CD4-positive, alpha-beta T cell (primary cell): ENCODE data around the gene THEMIS. TPM values are rescaled to one million over a fixed set of nuclear protein-coding genes. Genes with fewer than 3 reads are reported as not detected.

ENCODE experiments used
- ATAC-seq: fragments of 200-7000 bp; cut with Tn5 transposase; one replicate; pipeline ENCODE4 v1.10.0; 2022; ENCODE audit warnings: mild to moderate bottlenecking; ENCODE audit not compliant: poor library complexity
- CTCF ChIA-PET: fragments of 350-600 bp; sonication (Branson Sonifier 250); formaldehyde crosslinking; loops from one replicate; lab custom pipeline; 2021; ENCODE audit warnings: antibody characterized with exemption, inconsistent platforms; lab: Charles Lee
- POLR2A ChIA-PET: fragments of 350-600 bp; sonication (Branson Sonifier 250); formaldehyde crosslinking; loops from one replicate; lab custom pipeline; 2021; ENCODE audit warnings: antibody characterized with exemption, inconsistent platforms; lab: Charles Lee
- DNase-seq, 14 experiments: peaks; one replicate each; pipeline ENCODE4 v3.0.0-alpha.2; 2013 to 2020; ENCODE audit warnings: mixed read lengths in 2 of 14
- H3K27ac ChIP-seq, 2 donors: one replicate each; pipeline versions ENCODE4 v1.5.1 to v1.7.0; 2013; ENCODE audit warnings: low read length in 2 of 2, low read depth in 1 of 2, mild to moderate bottlenecking in 1 of 2
- H3K27me3 ChIP-seq, 2 experiments: 1 replicate in 1 of 2; 2 replicates in 1 of 2; pipeline versions ENCODE4 v1.6.1 to v1.7.0; 2013; ENCODE audit warnings: low read length in 2 of 2, control low read depth in 1 of 2, mild to moderate bottlenecking in 1 of 2, moderate library complexity in 1 of 2; ENCODE audit not compliant: insufficient read depth in 2 of 2, control insufficient read depth in 1 of 2
- H3K36me3 ChIP-seq: one replicate; pipeline ENCODE4 v1.6.1; 2013; ENCODE audit warnings: low read length, control low read depth; ENCODE audit not compliant: insufficient read depth
- H3K4me1 ChIP-seq: one replicate; pipeline ENCODE4 v1.6.1; 2013; ENCODE audit warnings: low read length, control low read depth; ENCODE audit not compliant: insufficient read depth
- H3K4me3 ChIP-seq: one replicate; pipeline ENCODE4 v1.5.1; 2013; ENCODE audit warnings: mild to moderate bottlenecking, low read length, moderate library complexity
- H3K9me3 ChIP-seq, 2 experiments: 1 replicate in 1 of 2; 2 replicates in 1 of 2; pipeline versions ENCODE4 v1.6.1 to v1.7.0; 2013; ENCODE audit warnings: low read length in 2 of 2, mild to moderate bottlenecking in 2 of 2, control low read depth in 1 of 2, moderate library complexity in 1 of 2; ENCODE audit not compliant: control insufficient read depth in 1 of 2, insufficient read depth in 1 of 2
- H3K27ac Mint-ChIP-seq: one replicate; pipeline ENCODE4 v1.8.0; 2020; ENCODE audit warnings: mixed read lengths
- H3K27me3 Mint-ChIP-seq: one replicate; pipeline ENCODE4 v1.8.0; 2021; ENCODE audit warnings: mixed read lengths
- H3K36me3 Mint-ChIP-seq: one replicate; pipeline ENCODE4 v1.8.0; 2021; ENCODE audit warnings: low read depth, mixed read lengths
- H3K4me1 Mint-ChIP-seq: one replicate; pipeline ENCODE4 v1.8.0; 2021; ENCODE audit warnings: low read depth, mixed read lengths
- H3K4me3 Mint-ChIP-seq: one replicate; pipeline ENCODE4 v1.8.0; 2020; ENCODE audit warnings: mild to moderate bottlenecking, mixed read lengths
- H3K9me3 Mint-ChIP-seq: one replicate; pipeline ENCODE4 v1.8.0; 2020; ENCODE audit warnings: mixed read lengths
- intact Hi-C, 2 experiments: fragments of 100-400 bp; cut with DNase I in 1 of 2; cut with micrococcal nuclease in 1 of 2; formaldehyde crosslinking; loops; one replicate each; pipeline versions ENCODE4 v1.15.1 to v1.9.0; 2023 to 2025; cut with DNase I, micrococcal nuclease
- polyA plus RNA-seq, 2 donors: library from polyadenylated mRNA; unstranded; fragments of 120-200 nt; gene quantifications; one replicate each; pipeline ENCODE4 v1.2.1, GENCODE V29; 2013
- total RNA-seq, 174 experiments: library from RNA in 2 of 174; stranded (reverse) in 2 of 174; gene quantifications; one replicate each; pipeline ENCODE4 v1.2.3 and lab custom pipeline; 2021 to 2026
- TF ChIP-seq, protein P1 (sequence below): fragments of 200-600 bp; IDR thresholded peaks from one replicate; pipeline ENCODE4 v1.8.0; 2022; ENCODE audit warnings: antibody characterized with exemption, mild to moderate bottlenecking

The THEMIS gene, protein sequence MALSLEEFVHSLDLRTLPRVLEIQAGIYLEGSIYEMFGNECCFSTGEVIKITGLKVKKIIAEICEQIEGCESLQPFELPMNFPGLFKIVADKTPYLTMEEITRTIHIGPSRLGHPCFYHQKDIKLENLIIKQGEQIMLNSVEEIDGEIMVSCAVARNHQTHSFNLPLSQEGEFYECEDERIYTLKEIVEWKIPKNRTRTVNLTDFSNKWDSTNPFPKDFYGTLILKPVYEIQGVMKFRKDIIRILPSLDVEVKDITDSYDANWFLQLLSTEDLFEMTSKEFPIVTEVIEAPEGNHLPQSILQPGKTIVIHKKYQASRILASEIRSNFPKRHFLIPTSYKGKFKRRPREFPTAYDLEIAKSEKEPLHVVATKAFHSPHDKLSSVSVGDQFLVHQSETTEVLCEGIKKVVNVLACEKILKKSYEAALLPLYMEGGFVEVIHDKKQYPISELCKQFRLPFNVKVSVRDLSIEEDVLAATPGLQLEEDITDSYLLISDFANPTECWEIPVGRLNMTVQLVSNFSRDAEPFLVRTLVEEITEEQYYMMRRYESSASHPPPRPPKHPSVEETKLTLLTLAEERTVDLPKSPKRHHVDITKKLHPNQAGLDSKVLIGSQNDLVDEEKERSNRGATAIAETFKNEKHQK
- 10 to 100 TPM; 25.0 to 25.3 TPM for total RNA-seq
- 56.5 TPM for polyA plus RNA-seq (2013, experiment 1 of 2)
- polyA plus RNA-seq (2013, experiment 2 of 2): 69.0 TPM
- 7.2 to 190 (median 85.9) reads per million in 172 experiments for total RNA-seq (lab: John Stamatoyannopoulos, UW)

DNA sequence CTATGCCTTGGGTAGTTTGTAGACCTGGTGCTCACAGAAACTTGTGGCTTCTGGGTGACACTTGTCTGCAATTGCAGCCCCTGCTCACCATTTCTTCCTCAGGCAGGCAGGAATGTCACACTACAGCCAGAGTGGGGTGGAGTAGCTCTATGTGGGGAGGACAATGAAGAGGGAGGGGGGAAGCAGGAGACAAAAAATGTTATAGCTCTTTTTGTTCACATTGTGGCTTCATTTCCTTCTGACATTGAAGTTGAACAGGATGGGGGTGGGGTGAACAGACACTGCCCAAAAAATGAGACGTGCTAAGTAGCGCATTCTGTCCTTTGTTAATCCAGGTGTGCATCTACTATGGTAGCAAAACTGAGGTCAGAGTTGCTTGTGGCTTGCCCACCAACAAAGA lies at the start of gene THEMIS:
Gene THEMIS, minus strand, starts transcription at position 124 of the 400 bp plus-strand sequence. CDS start 126 bp downstream, outside the sequence.
- Mint-ChIP-seq H3K4me3 (peak within 1 kb of the TSS; percentile 98), H3K36me3 (peaks cover 51% of the 10 kb centered on the region), H3K9me3 (no peaks in the 10 kb centered on the region), H3K27me3 (no peaks in the 10 kb centered on the region), H3K27ac (peak within 1 kb of the TSS; percentile 91), H3K4me1 (peaks cover 72% of the 10 kb centered on the region)
- Histone ChIP-seq H3K9me3 (no peaks in the 10 kb centered on the region), H3K27me3 (no peaks in the 10 kb centered on the region), H3K36me3 (no peaks in the 10 kb centered on the region), H3K4me1 (peaks cover 13% of the 10 kb centered on the region), H3K27ac (peak within 1 kb of the TSS; percentile 48 to 61), H3K4me3 (peak within 1 kb of the TSS; percentile 71)
- intact Hi-C loops: loop anchor here in 1 of 2 experiments (1.0 to 5.0 kb wide), 5 partner anchors 18 to 71 kb away; no protein-coding TSS in a partner anchor
- POLR2A ChIA-PET: interaction anchor here (0.6 to 7.0 kb wide), 19 partner anchors 9 to 557 kb away, joined by 3 to 81 read pairs (median 7); partner anchors contain the start of gene ECHDC1
- DNase-seq: peak in 13 of 14 experiments; percentile 22 to 89 (median 44)
- TF ChIP-seq, protein P1, sequence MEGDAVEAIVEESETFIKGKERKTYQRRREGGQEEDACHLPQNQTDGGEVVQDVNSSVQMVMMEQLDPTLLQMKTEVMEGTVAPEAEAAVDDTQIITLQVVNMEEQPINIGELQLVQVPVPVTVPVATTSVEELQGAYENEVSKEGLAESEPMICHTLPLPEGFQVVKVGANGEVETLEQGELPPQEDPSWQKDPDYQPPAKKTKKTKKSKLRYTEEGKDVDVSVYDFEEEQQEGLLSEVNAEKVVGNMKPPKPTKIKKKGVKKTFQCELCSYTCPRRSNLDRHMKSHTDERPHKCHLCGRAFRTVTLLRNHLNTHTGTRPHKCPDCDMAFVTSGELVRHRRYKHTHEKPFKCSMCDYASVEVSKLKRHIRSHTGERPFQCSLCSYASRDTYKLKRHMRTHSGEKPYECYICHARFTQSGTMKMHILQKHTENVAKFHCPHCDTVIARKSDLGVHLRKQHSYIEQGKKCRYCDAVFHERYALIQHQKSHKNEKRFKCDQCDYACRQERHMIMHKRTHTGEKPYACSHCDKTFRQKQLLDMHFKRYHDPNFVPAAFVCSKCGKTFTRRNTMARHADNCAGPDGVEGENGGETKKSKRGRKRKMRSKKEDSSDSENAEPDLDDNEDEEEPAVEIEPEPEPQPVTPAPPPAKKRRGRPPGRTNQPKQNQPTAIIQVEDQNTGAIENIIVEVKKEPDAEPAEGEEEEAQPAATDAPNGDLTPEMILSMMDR: no peak
- ATAC-seq: peak; percentile 75
- CTCF ChIA-PET: interaction anchor here (1.0 to 2.0 kb wide), 4 partner anchors 10 to 49 kb away, joined by 3 to 8 read pairs (median 5); no protein-coding TSS in a partner anchor

DNA sequence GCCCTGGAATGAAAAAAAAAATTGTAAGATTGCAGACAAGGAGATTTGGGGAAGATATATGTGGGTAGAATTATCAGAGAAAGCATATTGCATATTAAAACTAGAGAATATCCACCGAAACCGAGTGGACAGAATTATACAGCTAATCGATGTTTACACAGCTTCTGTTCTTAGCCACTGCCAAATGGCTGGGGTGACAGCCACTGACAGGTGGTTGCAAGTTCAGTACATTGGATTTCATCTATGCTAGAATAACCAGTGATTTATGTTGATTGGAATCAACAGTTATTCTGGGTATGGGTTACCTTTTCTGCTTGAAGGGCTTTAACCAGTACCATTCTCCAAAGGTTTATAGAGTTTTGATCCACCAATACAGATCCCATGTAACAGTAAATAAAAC lies 48.4 kb upstream of the THEMIS start:
- Mint-ChIP-seq H3K36me3 (no peaks in the 10 kb centered on the region), H3K4me3 (no peak overlapping the region), H3K4me1 (peaks cover 52% of the 10 kb centered on the region), H3K9me3 (no peaks in the 10 kb centered on the region), H3K27me3 (no peaks in the 10 kb centered on the region), H3K27ac (no peak overlapping the region)
- no peaks in the 10 kb centered on the region for H3K9me3 ChIP-seq
- H3K36me3 ChIP-seq: no peaks in the 10 kb centered on the region
- intact Hi-C loops: no loop called here
- H3K4me3 ChIP-seq: no peak overlapping the region
- ATAC-seq: no peak
- peaks cover 28% of the 10 kb centered on the region for H3K4me1 ChIP-seq
- no peak for DNase-seq
- H3K27ac ChIP-seq: no peak overlapping the region
- TF ChIP-seq, protein P1: no peak
- H3K27me3 ChIP-seq: no peaks in the 10 kb centered on the region
- ChIA-PET POLR2A (interaction anchor here (0.6 to 5.4 kb wide), 6 partner anchors 15 to 87 kb away, joined by 3 to 31 read pairs (median 16); partner anchors contain the start of gene THEMIS), CTCF (interaction anchor here (0.6 to 1.4 kb wide), 2 partner anchors 15 to 475 kb away, joined by 3 read pairs; no protein-coding TSS in a partner anchor)

DNA sequence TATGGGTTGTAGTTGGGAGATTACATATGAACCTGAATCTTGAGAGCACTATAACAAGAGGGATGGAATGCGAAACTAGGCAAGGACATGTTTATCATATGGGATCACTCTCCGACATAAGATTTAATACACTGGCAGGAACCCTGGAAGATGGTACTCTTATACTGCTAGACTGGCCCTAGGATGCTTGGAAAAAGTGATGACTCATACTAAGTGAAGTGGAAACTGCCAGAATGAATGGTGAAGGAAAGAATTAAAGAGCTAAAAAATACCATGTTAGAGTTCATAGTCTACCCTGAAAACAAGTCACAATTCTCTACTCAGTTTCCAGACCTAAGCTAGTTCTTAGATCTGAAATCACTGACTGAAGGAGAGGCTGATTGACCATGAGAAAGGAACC lies 45.5 kb upstream of the THEMIS start:
- no peak for ATAC-seq
- intact Hi-C loops: no loop called here
- no peak overlapping the region for H3K4me3 Mint-ChIP-seq
- no peaks in the 10 kb centered on the region for H3K27me3 Mint-ChIP-seq
- no peak overlapping the region for H3K27ac ChIP-seq
- H3K9me3 Mint-ChIP-seq: no peaks in the 10 kb centered on the region
- POLR2A ChIA-PET: no interaction called here
- H3K4me1 ChIP-seq: peaks cover 13% of the 10 kb centered on the region
- no peak for DNase-seq
- TF ChIP-seq, protein P1: no peak
- H3K36me3 Mint-ChIP-seq: no peaks in the 10 kb centered on the region
- H3K9me3 ChIP-seq: no peaks in the 10 kb centered on the region
- CTCF ChIA-PET: interaction anchor here (1.3 kb wide), 1 partner anchor 91 kb away, joined by 3 read pairs; no protein-coding TSS in a partner anchor
- no peak overlapping the region for H3K27ac Mint-ChIP-seq
- no peak overlapping the region for H3K4me3 ChIP-seq
- peaks cover 44% of the 10 kb centered on the region for H3K4me1 Mint-ChIP-seq
- no peaks in the 10 kb centered on the region for H3K36me3 ChIP-seq
- H3K27me3 ChIP-seq: no peaks in the 10 kb centered on the region
